HG02885 (cell line): ENCODE results near the gene AGBL4.
"Not testable (repeated sequence)": the region's sequence is repeated elsewhere in the genome, so short reads cannot be mapped to it uniquely, and the experiment has no call there.

Source experiments
- ATAC-seq: cut with Tn5 transposase; IDR thresholded peaks from one replicate; pipeline ENCODE4 v1.9.1; 2021; ENCODE audit warnings: mild to moderate bottlenecking; ENCODE audit not compliant: unreplicated experiment, poor library complexity

AGBL4 gene

DNA sequence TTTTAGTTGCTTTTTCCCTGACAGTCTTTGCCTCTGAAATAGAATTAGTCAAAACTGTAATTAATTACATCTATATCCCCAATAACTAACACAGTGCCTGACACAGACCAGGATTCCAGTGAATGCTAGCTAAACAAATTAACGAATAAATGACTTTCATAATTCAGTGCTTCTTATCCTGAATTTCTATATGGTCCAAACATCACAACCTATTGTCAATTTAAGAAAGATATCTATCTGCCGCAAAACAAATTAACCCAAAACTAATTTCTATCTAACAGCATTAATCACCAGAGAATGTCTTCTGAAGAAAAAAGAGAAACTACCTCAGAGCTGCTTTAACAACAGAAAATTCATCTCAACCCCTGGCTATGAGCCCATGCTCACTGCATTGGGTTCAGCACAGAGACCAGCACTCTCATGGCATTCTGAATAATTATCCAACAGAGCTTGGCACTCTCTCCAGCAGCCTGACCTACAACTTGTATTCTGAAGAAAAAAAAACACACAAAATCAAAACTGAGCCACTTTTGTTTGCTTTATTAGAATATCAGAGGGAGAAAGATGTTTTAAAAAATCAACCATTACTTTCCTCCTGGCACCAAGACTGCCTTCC, 699.7 kb downstream of the AGBL4 start:
- no peak for ATAC-seq

DNA sequence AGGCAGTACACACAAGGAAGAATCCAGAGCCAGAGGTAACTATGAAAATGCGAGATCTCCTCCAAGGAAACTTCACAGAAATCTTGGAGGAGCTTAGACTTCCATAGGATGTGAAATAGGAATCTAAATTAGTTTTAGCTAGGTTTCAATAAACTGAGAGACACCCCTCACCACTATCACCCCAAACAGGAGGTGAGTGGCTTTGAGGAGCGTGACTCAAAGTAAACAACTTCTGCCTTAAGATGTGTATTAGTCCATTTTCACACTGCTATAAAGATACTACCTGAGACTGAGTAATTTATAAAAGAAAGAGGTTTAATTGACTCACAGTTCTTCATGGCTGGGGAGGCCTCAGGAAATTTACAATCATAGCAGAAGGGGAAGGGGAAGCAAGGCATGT, 703.3 kb downstream of the AGBL4 start:
- not testable (repeated sequence) for ATAC-seq

DNA sequence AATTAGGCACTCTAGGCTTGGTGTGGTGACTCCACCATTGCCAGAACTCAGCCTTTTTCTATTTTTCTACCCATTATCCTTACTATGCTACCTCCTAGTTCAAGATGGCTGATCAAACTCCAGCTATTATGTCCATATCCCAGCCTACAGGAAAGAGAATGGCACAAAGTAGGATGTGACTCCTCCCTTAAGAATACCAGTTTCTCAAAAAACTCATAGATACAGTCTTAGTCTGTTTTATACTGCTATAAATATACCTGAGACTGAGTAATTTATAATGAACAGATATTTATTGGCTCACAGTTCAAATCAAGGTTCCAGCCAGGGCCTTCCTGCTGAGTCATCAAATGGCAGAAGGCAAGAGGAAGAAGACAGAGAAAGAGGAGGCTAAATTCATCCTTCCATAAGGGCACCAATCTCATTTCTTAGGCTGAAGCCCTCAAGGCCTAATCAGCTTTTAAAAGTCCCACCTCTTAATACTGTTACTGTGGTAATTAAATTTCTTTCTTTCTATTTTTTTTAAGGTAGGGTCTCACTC, 704.3 kb downstream of the AGBL4 start:
- no peak for ATAC-seq

DNA sequence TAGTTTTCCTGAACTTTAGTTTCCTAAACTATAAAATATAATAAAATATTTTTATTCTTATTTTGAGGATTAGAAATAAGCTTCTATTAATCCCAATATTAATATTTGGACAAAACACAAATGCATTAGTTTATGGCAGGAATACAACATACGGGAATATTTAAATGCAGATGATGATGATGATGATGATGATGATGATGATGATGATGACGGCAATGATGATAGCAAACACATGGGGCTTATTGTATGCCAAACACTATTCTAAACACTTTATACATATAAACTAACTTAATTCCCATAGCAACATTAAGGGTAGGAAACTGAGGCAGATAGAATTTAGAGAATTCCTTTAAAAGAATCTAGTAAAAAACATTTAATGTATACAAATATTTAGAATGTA, 705.5 kb downstream of the AGBL4 start:
- no peak for ATAC-seq

DNA sequence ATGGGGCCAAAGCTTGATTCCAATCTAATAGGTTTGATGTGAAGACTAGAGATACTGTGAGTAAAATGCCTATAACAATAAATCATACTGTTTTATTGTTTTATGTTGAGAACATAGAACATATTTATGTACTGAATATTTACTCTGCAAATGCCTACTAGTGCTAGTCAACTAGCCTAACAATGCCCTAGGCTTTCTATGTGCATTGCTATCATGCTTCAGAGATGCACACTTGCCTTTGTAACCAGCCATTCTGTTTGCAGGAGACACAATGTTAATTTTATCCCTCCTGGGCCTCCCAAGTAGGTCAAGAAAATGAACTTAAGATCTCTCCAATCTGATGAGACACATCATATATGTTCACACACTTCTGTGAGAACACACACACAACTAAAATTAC, 716.3 kb downstream of the AGBL4 start:
- ATAC-seq: no peak

DNA sequence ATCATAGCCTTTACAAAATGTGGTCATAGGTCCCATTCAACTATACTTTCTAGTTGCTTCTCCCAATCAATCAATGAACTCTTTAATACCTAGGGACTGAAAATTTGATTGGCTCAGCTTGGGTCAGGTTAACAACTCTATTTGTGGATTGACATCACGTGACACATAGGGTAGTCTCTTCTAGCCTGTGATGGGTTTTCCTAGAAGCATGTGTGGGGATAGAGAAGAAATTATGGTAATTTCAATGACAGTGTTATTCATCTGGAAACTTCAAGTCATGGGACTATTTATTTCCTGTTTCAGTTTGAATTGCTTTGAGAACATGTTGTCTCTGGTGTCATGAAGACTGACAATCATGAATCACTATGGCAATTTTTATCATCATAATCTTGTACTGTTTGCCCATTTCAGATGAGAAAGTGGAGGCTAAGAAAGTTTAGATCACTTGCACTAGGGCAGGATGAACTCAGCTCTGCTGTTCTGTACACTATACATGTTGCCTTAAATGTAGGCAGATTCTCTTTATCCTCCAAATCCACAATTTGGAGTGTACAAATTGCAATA, 717.2 kb downstream of the AGBL4 start:
- ATAC-seq: no peak

DNA sequence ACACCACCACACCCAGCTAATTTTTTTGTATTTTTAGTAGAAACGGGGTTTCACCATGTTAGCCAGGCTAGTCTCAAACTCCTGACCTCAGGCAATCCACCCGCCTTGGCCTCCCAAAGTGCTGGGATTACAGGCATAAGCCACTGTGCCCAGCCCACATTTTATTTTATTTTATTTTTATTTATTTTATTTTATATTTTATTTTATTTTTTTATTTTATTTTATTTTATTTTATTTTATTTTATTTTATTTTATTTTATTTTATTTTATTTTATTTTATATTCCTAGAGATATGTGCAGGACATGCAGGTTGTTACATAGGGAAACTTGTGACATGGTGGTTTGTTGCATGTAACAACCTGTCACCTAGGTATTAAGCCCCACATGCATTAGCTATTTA, 721.4 kb downstream of the AGBL4 start:
- not testable (repeated sequence) for ATAC-seq

DNA sequence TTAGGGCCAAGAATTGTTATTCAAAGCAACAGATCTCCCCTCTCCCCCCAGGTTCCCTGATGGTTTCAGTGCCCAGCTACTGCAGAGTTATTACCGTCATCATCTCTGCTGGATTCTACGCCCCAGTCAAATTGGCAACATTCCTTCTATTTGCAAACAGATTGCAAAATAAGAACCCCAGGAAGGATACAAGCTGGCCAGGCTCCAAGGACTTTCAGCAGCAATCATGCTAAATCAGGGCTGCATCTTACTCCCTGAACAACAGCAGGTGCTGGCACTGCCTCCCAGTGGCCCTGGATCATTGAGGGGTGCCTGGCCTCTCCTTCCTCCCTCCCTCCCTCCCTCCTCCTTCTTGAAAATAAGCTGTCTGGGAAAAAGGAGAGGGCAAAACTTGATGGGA, 725.5 kb downstream of the AGBL4 start:
- no peak for ATAC-seq

DNA sequence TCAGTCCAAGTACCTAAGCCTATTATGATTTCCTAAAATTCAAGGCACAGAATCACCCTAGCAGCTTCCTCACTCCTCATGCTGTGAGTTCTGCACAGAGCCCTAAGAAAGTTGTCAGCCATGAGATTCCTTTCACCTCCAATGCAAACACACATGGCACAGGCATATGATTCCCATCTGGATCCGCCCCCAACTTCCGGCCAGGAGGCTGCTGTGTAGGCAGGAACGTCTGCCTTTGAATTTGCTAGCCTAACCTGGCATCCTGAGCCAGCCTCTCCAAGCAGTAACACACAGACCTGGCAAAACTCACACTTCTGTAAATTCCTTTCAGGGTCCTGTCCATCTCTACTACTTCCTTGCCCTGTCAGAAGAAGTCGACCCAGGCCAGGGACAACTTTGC, 726.0 kb downstream of the AGBL4 start:
- no peak for ATAC-seq

DNA sequence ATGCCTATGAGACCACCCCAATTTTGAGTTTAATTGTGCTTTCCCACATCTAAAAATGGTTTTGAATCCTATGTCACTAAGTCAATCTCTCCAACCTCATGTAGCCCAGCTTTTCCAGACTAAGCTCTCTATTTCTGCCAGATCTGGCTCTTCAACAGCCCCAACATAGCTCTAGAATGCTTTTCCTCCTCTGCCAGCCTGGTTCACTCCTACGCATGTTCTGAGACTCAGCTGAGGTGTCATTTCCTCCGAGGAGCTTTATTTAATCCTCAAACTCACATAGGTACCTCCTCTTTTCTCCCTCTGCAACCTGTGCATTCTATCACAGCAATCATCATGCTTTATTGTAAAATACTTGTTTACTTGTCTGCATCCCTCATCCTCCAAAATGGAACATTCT, 729.2 kb downstream of the AGBL4 start:
- ATAC-seq: no peak

DNA sequence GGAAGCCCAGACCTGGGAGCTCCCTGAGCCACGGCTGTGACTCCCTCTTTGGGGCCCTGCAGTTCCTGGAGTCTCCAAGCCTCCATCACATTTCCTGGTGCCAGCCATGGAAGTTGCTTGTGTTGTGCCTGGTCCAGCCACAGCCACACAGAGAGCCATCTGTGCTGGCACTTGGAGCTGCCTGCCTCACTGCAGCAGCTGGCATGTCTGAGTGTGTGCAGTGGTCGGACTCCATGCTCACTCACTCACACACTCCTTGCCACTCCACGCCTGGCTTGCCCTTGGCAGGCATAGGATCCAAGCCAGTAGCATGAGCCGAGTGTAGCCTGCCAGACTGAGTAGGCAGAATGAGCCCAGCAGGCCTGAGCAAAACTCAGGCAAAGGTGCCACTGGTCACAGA, 730.7 kb downstream of the AGBL4 start:
- no peak for ATAC-seq

DNA sequence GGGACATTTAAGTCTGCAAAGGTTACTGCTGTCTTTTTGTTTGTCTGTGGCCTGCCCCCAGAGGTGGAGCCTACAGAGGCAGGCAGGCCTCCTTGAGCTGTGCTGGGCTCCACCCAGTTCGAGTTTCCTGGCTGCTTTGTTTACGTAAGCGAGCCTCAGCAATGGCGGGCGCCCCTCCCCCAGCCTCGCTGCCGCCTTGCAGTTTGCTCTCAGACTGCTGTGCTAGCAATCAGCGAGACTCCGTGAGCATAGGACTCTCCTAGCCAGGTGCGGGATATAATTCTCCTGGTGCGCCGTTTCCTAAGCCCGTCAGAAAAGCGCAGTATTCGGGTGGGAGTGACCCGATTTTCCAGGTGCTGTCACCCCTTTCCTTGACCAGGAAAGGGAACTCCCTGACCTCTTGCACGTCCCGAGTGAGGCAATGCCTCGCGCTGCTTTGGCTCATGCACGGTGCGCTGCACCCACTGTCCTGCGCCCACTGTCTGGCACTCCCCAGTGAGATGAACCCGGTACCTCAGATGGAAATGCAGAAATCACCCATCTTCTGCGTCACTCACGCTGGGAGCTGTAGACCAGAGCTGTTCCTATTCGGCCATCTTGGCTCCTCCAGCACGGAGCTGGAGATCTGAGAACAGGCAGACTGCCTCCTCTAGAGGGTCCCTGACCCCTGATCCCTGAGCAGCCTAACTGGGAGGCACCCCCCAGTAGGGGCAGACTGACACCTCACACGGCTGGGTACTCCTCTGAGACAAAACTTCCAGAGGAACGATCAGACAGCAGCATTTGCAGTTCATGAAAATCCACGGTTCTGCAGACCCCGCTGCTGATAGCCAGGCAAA, 766.3 kb downstream of the AGBL4 start:
- not testable (repeated sequence) for ATAC-seq

DNA sequence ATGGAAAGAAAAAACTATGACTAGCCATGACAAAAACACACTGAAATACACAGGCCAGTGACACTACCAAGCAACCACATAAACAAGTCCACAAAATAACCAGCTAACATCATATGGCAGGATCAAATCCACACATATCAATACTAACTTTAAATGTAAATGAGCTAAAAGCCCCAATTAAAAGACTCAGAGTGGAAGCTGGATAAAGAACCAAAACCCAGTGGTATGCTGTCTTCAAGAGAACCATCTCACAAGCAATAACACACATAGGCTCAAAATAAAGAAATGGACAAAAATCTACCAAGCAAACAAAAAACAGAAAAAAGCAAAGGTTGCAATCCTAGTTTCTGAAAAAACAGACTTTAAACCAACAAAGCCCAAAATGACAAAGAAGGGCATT, 770.8 kb downstream of the AGBL4 start:
- ATAC-seq: no peak

DNA sequence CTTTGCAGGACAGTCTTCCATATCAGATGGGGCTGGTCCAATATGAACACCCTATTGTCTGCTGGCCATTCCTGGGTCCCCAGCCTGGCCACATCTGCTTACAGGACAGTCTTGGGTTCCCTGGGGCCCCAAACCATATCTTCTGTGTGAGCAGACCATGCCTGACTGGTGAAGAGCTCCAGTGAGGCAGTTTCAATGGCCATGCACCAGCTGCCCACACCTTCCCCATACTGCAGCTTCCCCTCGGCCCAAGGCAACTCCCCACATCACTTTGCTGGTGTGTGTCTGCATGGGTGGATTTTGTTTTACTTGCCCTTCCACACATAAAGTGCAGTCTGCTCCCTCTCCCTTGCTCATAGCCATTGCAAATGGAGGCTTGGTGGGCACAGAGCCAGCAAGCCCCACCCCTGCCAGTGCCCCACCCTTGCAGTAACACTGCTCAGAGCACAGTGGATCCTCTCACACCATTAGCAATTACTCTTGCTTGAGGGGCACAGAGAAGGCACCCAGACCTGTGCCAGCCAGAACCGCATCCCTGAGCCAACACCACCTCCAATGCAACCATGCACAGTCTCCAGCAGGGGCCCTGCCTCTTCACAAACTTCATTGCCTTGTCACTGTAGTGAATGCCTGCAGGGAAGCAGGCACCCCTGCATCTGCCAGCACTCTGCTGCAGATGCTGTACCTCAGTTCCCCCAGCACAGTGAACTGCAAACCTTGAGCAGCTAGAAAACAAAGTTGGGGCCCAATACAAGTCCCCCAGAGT, 772.6 kb downstream of the AGBL4 start:
- no peak for ATAC-seq

DNA sequence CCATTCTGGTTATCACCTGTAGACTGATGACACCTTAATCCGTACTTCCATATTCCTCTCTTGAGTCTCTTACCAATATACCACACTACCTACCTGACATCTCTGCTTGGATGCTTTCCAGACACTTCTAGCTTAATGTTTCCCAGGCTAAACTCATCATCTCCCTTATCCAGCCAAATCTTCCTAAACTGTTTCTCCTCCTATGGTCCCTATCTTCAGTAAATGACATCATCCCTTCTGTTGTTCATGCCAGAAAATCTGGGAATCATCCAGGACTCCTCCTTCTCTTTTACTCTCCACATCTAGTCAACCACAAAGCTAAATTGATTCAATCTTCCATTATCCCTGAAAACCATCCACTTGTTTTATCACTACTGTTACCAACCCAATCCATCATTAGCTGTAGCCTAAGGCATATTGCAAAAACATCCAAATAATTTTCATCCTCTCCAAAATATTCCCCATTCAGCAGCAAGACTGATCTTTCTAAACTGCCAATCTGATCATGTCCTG, 783.0 kb downstream of the AGBL4 start:
- no peak for ATAC-seq

DNA sequence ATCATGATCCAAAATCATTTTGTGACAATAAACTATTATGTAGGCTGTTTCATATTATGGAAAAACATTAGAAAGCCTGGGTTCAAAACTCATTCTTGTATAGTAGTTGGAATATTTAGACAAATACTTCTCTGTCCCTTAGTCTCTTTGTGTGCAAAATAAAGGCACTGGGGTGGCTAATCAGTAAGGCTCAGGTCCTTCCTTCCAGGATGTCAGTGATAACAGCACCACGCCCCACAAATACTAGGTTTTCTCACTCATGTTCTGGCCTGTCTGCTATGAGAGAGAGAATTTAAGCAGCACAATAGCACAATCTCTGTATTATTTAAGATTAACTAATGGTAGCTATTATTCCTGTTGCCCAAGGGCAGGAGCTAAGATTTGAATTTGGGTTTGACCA, 788.8 kb downstream of the AGBL4 start:
- ATAC-seq: no peak

DNA sequence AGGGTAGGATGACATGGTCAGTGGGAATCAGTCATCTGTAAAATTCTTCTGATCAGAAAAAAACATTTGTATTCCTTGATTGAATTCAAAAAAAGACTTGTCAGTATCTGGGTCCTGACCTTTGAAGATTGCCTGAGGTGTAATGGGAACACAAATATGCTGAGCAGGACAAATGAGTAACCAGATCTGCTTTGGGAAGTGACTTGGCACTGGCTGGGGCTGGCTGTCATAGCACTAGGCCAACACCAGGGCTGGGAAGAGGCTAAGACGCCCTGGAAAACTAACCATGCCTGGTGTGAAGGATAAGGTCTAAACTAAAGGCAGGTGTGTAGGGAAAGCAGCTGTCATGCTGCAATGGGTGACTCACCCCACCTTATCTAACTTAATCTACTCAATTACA, 794.2 kb downstream of the AGBL4 start:
- no peak for ATAC-seq

DNA sequence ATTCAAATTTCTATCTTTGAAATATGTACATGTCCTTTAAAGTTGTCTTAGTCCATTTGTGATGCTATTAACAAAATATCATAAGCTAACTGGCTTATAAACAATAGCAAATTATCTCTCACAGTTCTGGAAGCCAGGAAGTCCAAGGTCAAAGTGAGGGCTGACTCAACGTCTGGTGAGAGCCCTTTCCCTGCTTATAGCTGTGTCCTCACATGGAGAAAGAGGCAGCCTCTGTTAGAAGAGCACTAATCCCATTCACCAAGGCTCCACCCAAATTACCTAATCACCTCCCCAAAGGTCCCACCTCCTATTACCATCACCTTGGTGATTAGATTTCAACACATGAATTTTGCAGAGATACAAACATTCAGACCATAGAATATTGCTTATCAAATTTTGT, 797.0 kb downstream of the AGBL4 start:
- no peak for ATAC-seq

DNA sequence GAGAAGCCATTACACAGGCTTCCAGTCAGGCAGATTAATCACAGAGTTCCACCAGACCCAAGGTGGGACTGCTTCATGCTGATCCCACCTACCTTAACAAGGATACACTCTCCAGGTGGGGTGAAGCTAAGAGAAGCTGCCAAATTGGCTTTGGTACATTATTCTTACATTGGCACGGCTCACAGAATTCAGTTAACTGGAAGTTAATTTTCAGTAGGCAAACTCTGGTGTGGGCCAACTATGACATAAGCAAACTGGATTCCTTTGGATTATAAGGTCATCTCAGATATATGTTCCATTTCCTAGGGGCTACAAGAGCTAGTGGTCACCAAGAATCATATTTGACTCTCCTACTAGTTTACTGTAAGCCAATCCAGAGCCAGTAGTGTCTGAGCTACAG, 798.3 kb downstream of the AGBL4 start:
- ATAC-seq: no peak

DNA sequence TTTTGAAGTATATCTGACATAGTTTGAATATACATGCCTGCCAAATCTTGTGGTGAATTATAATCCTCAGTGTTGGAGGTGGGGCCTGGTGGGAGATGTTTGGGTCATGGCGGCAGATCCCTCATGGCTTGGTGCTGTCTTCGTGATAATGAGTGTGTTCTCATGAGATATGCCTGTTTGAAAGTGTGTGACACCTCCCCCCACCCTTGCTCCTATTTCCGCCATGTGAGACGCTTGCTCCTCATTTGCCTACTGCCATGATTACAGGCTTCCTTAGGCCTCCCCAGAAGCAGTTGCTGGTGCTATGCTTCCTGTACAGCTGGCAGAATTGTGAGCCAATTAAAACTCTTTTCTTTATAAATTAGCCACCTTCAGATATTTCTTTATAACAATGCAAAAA, 810.5 kb downstream of the AGBL4 start:
- no peak for ATAC-seq

DNA sequence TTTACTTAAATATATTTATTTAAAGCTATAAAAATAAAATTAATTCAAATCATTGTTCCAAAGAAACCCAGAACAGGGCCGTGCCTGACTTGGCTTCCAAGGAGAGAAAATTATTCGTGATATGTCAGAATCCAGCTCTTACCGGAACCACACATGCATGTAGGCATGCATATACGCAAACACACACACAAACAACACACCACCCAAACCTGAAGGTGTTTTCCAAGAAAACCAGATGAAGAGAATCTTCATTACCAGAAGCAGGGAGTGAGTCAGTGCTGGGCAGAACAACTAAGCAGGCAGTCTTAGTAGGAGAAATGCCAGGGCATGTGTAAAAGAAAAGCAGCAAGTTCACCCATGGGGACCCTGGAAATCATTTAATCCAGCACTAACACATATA, 815.0 kb downstream of the AGBL4 start:
- ATAC-seq: no peak
